PC-3 (cell line): Measurements from ENCODE around the gene DNM1L. TPM values are rescaled to one million over a fixed set of nuclear protein-coding genes. Genes with fewer than 3 reads are reported as not detected.

Experiments
- ATAC-seq: fragments of 200-7000 bp; cut with Tn5 transposase; 2 replicates; pipeline ENCODE4 v1.9.1; 2020; ENCODE audit warnings: mild to moderate bottlenecking, moderate library complexity
- BruUV-seq: library from RNA; stranded (reverse); fragments of 400-500 nt; replicated peaks from 2 replicates; lab custom pipeline; 2021; lab: Mats Ljungman, UMichigan
- CTCF ChIA-PET: fragments of 300-600 bp; sonication (Branson Sonifier 250); formaldehyde crosslinking; loops from one replicate; lab custom pipeline; 2022; ENCODE audit warnings: antibody characterized with exemption; lab: Charles Lee
- POLR2A ChIA-PET: fragments of 300-600 bp; sonication (Branson Sonifier 250); formaldehyde crosslinking; loops from one replicate; lab custom pipeline; 2022; ENCODE audit warnings: antibody characterized with exemption; ENCODE audit not compliant: unreplicated experiment; lab: Charles Lee
- DNase-seq: peaks from one replicate; pipeline ENCODE4 v3.0.0-alpha.2; 2015
- H2AFZ ChIP-seq: fragments of 300-600 bp; sonication (generic); 2 replicates; pipeline ENCODE4 v1.6.0; 2016; ENCODE audit warnings: antibody characterized with exemption, low read length
- H3F3A ChIP-seq: fragments of 300-600 bp; sonication (generic); one replicate; pipeline ENCODE4 v1.6.0; 2017; ENCODE audit warnings: antibody characterized with exemption, low read length, control low read depth, mild to moderate bottlenecking; ENCODE audit not compliant: unreplicated experiment
- H3K27ac ChIP-seq: fragments of 300-600 bp; sonication (generic); 2 replicates; pipeline ENCODE4 v1.5.1; 2016; ENCODE audit warnings: mild to moderate bottlenecking, low read length
- H3K27me3 ChIP-seq: fragments of 300-600 bp; sonication (generic); 2 replicates; pipeline ENCODE4 v1.6.1; 2016; ENCODE audit warnings: low read length, mixed read lengths
- H3K36me3 ChIP-seq: fragments of 300-600 bp; sonication (generic); 2 replicates; pipeline ENCODE4 v1.6.1; 2016; ENCODE audit warnings: low read depth, mixed run types, low read length, mixed read lengths
- H3K4me1 ChIP-seq: fragments of 300-600 bp; sonication (generic); 2 replicates; pipeline ENCODE4 v1.5.1; 2016; ENCODE audit warnings: low read length; ENCODE audit not compliant: insufficient read depth
- H3K4me2 ChIP-seq: fragments of 300-600 bp; sonication (generic); 2 replicates; pipeline ENCODE4 v1.6.0; 2016; ENCODE audit warnings: low read length
- H3K4me3 ChIP-seq: fragments of 300-600 bp; sonication (generic); 2 replicates; pipeline ENCODE4 v1.5.1; 2016; ENCODE audit warnings: mild to moderate bottlenecking, low read length, mixed read lengths
- H3K79me2 ChIP-seq: fragments of 300-600 bp; sonication (generic); 2 replicates; pipeline ENCODE4 v1.6.1; 2017; ENCODE audit warnings: low read length, mixed read lengths
- H3K9ac ChIP-seq: fragments of 300-600 bp; sonication (generic); 2 replicates; pipeline ENCODE4 v1.6.0; 2016; ENCODE audit warnings: mild to moderate bottlenecking, low read length
- H3K9me2 ChIP-seq: fragments of 300-600 bp; sonication (generic); replicated peaks from 2 replicates; pipeline ENCODE4 v1.6.1; 2016; ENCODE audit warnings: mixed run types, low read length, mixed read lengths
- H3K9me3 ChIP-seq: fragments of 300-600 bp; sonication (generic); 2 replicates; pipeline ENCODE4 v1.6.1; 2016; ENCODE audit warnings: low read length, mixed read lengths
- H4K20me1 ChIP-seq: fragments of 300-600 bp; sonication (generic); 2 replicates; pipeline ENCODE4 v1.6.1; 2016; ENCODE audit warnings: low read length, mixed read lengths
- CTCF ChIP-seq: fragments of 300-600 bp; sonication (generic); conservative IDR thresholded peaks from 2 replicates; pipeline ENCODE4 v1.5.1; 2017; ENCODE audit warnings: antibody characterized with exemption, low read depth, mild to moderate bottlenecking, low read length
- EZH2 ChIP-seq: fragments of 300-600 bp; sonication (generic); IDR thresholded peaks from one replicate; pipeline ENCODE4 v1.6.1; 2017; ENCODE audit warnings: antibody characterized with exemption, mild to moderate bottlenecking, low read length; ENCODE audit not compliant: unreplicated experiment
- EZH2phosphoT487 ChIP-seq: fragments of 300-600 bp; sonication (generic); IDR thresholded peaks from 2 replicates; pipeline ENCODE4 v1.6.1; 2018; ENCODE audit warnings: mild to moderate bottlenecking, antibody characterized with exemption, low read length, borderline replicate concordance
- intact Hi-C: fragments of 100-400 bp; cut with micrococcal nuclease; formaldehyde crosslinking; loops from 2 replicates; pipeline ENCODE4 v1.9.0; 2023
- total RNA-seq: library from RNA; depleted of rRNA; stranded (reverse); fragments of >200 nt; gene quantifications from 2 replicates; pipeline ENCODE4 v1.2.3, GENCODE V29; 2014

Gene DNM1L
- total RNA-seq, 1 experiment from 2014 or later = 38.7 TPM

- CTCF ChIA-PET = no interaction called here
- no peak for ATAC-seq
Measured at GRCh38 chr12:32777159-32777558, 98.1 kb downstream of the DNM1L start.

GRCh38 chr12:32777691-32778175 lies 98.6 kb downstream of the DNM1L start:
- H3K9ac ChIP-seq = no peak overlapping the region

More at GRCh38 chr12:32777159-32777558, 98.1 kb downstream of the DNM1L start:
- Histone ChIP-seq H4K20me1 (no peaks in the 10 kb centered on the region), H3K27me3 (no peaks in the 10 kb centered on the region), H3K9me2 (no peaks in the 10 kb centered on the region), H3K36me3 (no peaks in the 10 kb centered on the region), H3K4me2 (no peak overlapping the region), H3K4me1 (peaks cover 28% of the 10 kb centered on the region), H3K27ac (no peak overlapping the region), H2AFZ (no peak overlapping the region), H3K9me3 (no peaks in the 10 kb centered on the region), H3F3A (peaks cover 3% of the 10 kb centered on the region), H3K4me3 (no peak overlapping the region), H3K79me2 (no peaks in the 10 kb centered on the region), H3K9ac (no peak overlapping the region)
- intact Hi-C loops = loop anchor here (5.0 kb wide), 1 partner anchor 140 kb away; no protein-coding TSS in a partner anchor
- TF ChIP-seq CTCF (no peak), EZH2phosphoT487 (no peak)
- BruUV-seq = no TSS peak
- POLR2A ChIA-PET = no interaction called here
- DNase-seq = no peak

More at GRCh38 chr12:32777691-32778175, 98.6 kb downstream of the DNM1L start:
- no peak for TF ChIP-seq EZH2
- no peak for TF ChIP-seq CTCF
- no peak for TF ChIP-seq EZH2phosphoT487
- Histone ChIP-seq H3K4me1 (peaks cover 28% of the 10 kb centered on the region), H3K9me2 (no peaks in the 10 kb centered on the region), H3K36me3 (no peaks in the 10 kb centered on the region), H2AFZ (no peak overlapping the region), H3K4me3 (no peak overlapping the region), H3K79me2 (no peaks in the 10 kb centered on the region), H3F3A (peaks cover 3% of the 10 kb centered on the region), H3K27me3 (no peaks in the 10 kb centered on the region), H4K20me1 (no peaks in the 10 kb centered on the region), H3K9me3 (no peaks in the 10 kb centered on the region), H3K27ac (no peak overlapping the region), H3K4me2 (no peak overlapping the region)
- DNase-seq (no peak), ATAC-seq (no peak)
- ChIA-PET POLR2A (no interaction called here), CTCF (no interaction called here)
- intact Hi-C loops = loop anchor here (5.0 kb wide), 1 partner anchor 140 kb away; no protein-coding TSS in a partner anchor
- no TSS peak for BruUV-seq
